Epithelial cell of esophagus (primary cell): Measurements from ENCODE around the gene ADK.
"Not testable (repeated sequence)": the region's sequence is repeated elsewhere in the genome, so short reads cannot be mapped to it uniquely, and the experiment has no call there.

Experiments used
- DNase-seq: peaks from one replicate; pipeline ENCODE4 v3.0.0; 2010; ENCODE audit warnings: low read depth
- H3K4me3 ChIP-seq: 2 replicates; pipeline ENCODE4 v1.5.1; 2011; ENCODE audit warnings: mild to moderate bottlenecking, low read length, control low read depth
- TF ChIP-seq, protein P1 (sequence below): IDR thresholded peaks from 2 replicates; pipeline ENCODE4 v1.5.1; 2011; ENCODE audit warnings: low read depth, mild to moderate bottlenecking, low read length, control low read depth, inconsistent platforms; ENCODE audit not compliant: insufficient read depth; ENCODE audit errors: missing control alignments

The ADK gene

GRCh38 chr10:74145133-74145532, 5.9 kb upstream of the ADK start:
- DNase-seq = no peak
- no peak overlapping the region for H3K4me3 ChIP-seq
- TF ChIP-seq, protein P1, sequence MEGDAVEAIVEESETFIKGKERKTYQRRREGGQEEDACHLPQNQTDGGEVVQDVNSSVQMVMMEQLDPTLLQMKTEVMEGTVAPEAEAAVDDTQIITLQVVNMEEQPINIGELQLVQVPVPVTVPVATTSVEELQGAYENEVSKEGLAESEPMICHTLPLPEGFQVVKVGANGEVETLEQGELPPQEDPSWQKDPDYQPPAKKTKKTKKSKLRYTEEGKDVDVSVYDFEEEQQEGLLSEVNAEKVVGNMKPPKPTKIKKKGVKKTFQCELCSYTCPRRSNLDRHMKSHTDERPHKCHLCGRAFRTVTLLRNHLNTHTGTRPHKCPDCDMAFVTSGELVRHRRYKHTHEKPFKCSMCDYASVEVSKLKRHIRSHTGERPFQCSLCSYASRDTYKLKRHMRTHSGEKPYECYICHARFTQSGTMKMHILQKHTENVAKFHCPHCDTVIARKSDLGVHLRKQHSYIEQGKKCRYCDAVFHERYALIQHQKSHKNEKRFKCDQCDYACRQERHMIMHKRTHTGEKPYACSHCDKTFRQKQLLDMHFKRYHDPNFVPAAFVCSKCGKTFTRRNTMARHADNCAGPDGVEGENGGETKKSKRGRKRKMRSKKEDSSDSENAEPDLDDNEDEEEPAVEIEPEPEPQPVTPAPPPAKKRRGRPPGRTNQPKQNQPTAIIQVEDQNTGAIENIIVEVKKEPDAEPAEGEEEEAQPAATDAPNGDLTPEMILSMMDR = no peak

DNA sequence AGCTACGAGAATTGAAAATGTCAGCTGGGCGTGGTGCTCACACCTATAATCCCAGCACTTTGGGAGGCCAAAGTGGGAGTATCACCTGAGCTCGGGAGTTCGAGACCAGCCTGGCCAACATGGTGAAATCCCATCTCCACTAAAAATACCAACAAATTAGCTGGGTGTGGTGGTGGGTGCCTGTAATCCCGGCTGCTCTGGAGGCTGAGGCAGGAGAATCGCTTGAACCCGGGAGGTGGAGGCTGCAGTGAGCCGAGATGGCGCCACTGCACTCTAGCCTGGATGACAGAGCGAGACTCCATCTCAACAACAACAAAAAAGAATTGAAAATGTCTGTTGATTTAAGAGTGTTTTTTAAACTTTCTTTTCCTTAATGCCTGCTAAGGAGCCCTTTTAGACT, 4.0 kb upstream of the ADK start:
- DNase-seq, H3K4me3 ChIP-seq: not testable (repeated sequence)

DNA sequence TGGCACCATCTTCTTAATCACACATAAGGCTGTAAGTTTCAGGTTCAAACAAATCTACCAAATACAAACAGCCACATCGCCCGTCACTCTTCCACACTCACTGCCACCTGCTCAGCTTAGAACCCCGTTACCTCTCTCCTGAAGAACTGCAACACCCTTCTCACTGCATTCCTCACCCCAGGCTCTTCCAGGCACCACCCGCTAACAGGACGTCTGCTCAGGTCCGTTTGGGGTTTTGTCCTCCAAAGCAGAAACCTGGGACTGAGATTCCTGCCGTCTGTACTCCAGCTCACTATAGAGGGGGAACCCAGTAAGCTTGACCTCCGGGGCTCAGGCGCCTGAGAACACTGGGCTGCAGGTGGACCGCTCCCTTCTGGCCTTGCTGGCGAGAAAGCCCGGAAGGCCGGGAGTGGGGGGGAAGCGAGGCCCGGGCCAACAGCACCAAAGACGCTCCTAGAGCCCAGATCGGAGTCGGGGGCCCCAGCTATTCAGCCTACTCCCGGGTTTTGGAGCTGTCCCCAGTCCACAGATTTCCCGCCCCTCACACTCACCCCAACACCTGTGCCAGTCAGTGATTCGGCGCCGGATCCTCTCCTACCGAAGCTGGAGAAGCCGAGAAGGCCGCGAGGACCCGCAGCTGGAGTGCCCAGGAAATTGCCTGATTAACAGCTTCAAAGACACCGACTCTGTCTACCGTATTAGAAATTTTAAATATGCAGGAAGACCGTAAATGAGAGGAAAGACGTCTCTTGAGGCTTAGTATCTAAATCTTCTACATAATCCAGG, 624 bp upstream of the ADK start, which contains the start of gene AP3M1:
Gene AP3M1 (minus strand): TSS at position 625 of the 786 bp plus-strand sequence. CDS start 12,449 bp downstream, outside the sequence.
- TF ChIP-seq, protein P1 = no peak
- peak; percentile 90 for DNase-seq
- H3K4me3 ChIP-seq = peak within 1 kb of the TSS; percentile 97

DNA sequence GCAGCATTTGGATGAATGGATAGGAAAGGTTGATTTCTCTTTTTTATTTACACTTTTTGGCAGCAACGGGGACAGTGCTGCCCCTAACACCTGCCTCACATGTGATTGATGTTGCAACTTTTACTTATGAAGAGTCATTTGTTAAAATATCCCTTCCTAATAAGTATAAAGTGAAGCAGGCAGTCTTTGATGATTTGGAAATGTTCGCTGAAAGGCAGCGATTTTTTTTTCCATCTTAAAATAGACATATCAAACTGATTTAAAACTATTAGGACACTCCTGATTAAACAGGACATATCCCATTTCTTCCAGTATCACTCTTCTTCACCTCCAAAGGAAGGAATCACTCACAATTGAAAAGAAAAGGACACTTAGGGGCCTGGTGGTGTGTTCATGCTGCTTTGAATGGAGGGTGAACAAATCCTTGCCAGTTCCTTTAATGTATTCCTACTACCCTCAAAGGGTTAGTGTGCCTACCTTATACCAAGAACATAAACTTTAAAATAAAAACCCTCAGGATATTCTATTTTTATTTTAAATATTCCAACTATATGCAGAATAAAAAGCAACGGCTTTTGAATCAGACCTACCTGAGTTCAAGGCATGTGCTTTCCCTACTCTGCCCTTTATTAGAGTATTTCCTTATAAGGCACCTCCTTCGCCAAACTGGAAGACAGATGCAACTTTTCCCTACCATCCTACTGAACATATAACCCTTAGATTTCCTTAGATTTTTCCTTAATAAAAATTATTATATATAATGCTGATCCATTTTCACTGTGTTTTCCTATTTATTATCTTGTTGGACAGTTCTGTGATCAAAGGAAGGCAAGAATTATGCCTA, 1.1 kb downstream of the ADK start:
- TF ChIP-seq, protein P1 = no peak
- no peak for DNase-seq
- peak overlapping the region; percentile 97 for H3K4me3 ChIP-seq

- DNase-seq = peak; percentile 75
- TF ChIP-seq, protein P1 = peak; percentile 66
- H3K4me3 ChIP-seq = peak overlapping the region; percentile 97
Measured at GRCh38 chr10:74153123-74153522, 2.1 kb downstream of the ADK start.

- no peak for DNase-seq
- peak overlapping the region; percentile 22 for H3K4me3 ChIP-seq
- TF ChIP-seq, protein P1 = no peak
Measured at GRCh38 chr10:74153676-74154075, 2.7 kb downstream of the ADK start.

DNA sequence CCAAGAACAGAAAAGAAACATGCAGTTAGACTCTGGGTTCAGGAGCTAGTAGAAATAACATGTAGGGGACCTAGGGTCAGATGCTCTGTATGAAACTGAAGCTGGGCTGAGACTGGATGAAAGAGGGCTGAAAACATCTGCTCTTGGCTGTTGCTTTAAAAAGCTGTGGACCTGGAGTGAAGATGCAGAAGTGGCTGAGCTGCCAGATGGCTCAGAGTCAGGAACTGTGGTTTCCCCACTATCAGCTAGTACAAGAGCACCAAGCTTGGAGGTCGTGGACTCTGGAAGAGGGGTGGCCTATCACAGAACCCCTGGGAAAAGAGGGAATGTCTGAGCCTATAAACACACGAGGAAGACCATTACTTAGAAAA, 5.9 kb downstream of the ADK start:
- no peak overlapping the region for H3K4me3 ChIP-seq
- DNase-seq = no peak
- TF ChIP-seq, protein P1 = no peak
